ENCODE measurements around the gene CD209. TPM values are rescaled to one million over a fixed set of nuclear protein-coding genes. Genes with fewer than 3 reads are reported as not detected.

Gene CD209
- total RNA-seq, 5 donors from 2014 or later (not counting 1 experiment from before 2014, with no cell fraction given): 0.07 TPM; not detected in 4

DNA sequence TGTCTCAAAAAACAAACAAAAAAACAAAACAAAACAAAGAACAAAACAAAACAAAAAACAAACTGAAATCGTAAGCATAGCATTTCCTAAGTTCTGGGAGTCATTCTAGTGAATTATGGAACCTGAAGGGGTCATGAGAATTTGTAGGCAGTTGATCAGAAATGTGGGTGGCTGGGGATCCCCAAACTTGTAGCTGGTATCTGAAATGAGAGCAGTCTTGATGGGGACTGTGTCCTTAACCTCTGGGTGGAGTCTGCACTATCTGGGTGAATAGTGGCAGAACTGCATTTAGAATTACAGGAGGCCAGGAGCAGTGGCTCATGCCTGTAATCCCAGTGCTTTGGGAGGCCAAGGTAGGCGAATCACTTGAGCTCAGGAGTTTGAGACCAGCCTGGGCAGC, 21.5 kb downstream of the CD209 start:
- ChIA-PET POLR2A (no interaction called here), CTCF (no interaction called here)
- H3K36me3 Mint-ChIP-seq: no peaks in the 10 kb centered on the region
- H3K4me1 Mint-ChIP-seq: peaks cover 14 to 20% (median 19%) of the 10 kb centered on the region in 3 donors
- Histone ChIP-seq H3K27ac (ENCODE audit: low read length) (no peak overlapping the region), H3K36me3 (ENCODE audit: control insufficient read depth in 2 of 2, extremely low read depth in 1 of 2, insufficient read depth in 1 of 2, low read length in 1 of 2) (no peaks in the 10 kb centered on the region), H3K27me3 (replicated peaks in 1 of 2; ENCODE audit: control insufficient read depth in 2 of 2, extremely low read depth in 1 of 2, insufficient read depth in 2 of 2, low read length in 1 of 2) (peaks cover 10 to 38% of the 10 kb centered on the region in 2 experiments), H3K9me3 (no peaks in the 10 kb centered on the region), H3K4me1 (ENCODE audit: control insufficient read depth in 1 of 2, extremely low read depth in 1 of 2, insufficient read depth in 2 of 2, low read length in 2 of 2) (peaks cover 0 to 19% of the 10 kb centered on the region in 2 experiments), H3K4me3 (ENCODE audit: control insufficient read depth in 1 of 2, extremely low read depth in 1 of 2, low read length in 1 of 2) (no peak overlapping the region)
- H3K27me3 Mint-ChIP-seq: peaks cover 25 to 34% of the 10 kb centered on the region in 2 donors
- no peak for ATAC-seq (replicated peaks in 1 of 4)
- 80% methylated on average over 2 of the region's 2 CpGs for WGBS (ENCODE audit: insufficient coverage)
- no peak overlapping the region for H3K4me3 Mint-ChIP-seq
- H3K9me3 Mint-ChIP-seq: no peaks in the 10 kb centered on the region
- H3K27ac Mint-ChIP-seq: no peak overlapping the region
- DNase-seq: no peak

DNA sequence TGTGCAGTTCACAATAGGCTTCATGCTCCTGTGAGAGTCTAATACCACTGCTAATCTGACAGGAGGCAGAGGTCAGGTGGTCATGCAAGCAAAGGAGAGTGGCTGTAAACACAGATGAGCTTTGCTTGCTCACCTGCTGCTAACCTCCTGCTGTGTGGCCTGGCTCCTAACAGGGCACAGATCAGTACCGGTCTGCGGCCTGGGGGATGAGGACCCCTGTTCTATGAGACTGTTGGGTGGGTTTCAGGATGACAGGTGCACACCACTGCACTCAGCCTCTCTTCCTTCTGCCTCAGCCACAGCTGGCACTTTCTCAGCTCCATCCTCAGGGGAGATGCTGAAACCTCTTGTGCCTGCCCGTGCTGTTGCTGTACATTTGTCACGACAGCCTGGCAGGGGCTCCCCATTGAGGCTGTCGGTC, 25.1 kb downstream of the CD209 start:
- ChIA-PET CTCF (no interaction called here), POLR2A (interaction anchor here in 1 of 2 donors (0.6 kb wide), 1 partner anchor 454 kb away, joined by 3 read pairs; no protein-coding TSS in a partner anchor)
- no peak for DNase-seq
- Histone ChIP-seq H3K36me3 (ENCODE audit: control insufficient read depth in 2 of 2, extremely low read depth in 1 of 2, insufficient read depth in 1 of 2, low read length in 1 of 2) (no peaks in the 10 kb centered on the region), H3K9me3 (no peaks in the 10 kb centered on the region), H3K27ac (ENCODE audit: low read length) (no peak overlapping the region), H3K27me3 (replicated peaks in 1 of 2; ENCODE audit: control insufficient read depth in 2 of 2, extremely low read depth in 1 of 2, insufficient read depth in 2 of 2, low read length in 1 of 2) (peaks cover 0 to 10% of the 10 kb centered on the region in 2 experiments), H3K4me1 (ENCODE audit: control insufficient read depth in 1 of 2, extremely low read depth in 1 of 2, insufficient read depth in 2 of 2, low read length in 2 of 2) (peaks cover 0 to 16% of the 10 kb centered on the region in 2 experiments), H3K4me3 (ENCODE audit: control insufficient read depth in 1 of 2, extremely low read depth in 1 of 2, low read length in 1 of 2) (no peak overlapping the region)
- H3K4me3 Mint-ChIP-seq: no peak overlapping the region
- WGBS (ENCODE audit: insufficient coverage): 80% methylated on average over 3 of the region's 5 CpGs
- no peak for ATAC-seq (replicated peaks in 1 of 4)
- H3K9me3 Mint-ChIP-seq: no peaks in the 10 kb centered on the region
- H3K27ac Mint-ChIP-seq: no peak overlapping the region
- H3K27me3 Mint-ChIP-seq: peaks cover 1 to 2% of the 10 kb centered on the region in 2 donors
- H3K36me3 Mint-ChIP-seq: no peaks in the 10 kb centered on the region
- H3K4me1 Mint-ChIP-seq: peaks cover 6 to 8% (median 8%) of the 10 kb centered on the region in 3 donors

DNA sequence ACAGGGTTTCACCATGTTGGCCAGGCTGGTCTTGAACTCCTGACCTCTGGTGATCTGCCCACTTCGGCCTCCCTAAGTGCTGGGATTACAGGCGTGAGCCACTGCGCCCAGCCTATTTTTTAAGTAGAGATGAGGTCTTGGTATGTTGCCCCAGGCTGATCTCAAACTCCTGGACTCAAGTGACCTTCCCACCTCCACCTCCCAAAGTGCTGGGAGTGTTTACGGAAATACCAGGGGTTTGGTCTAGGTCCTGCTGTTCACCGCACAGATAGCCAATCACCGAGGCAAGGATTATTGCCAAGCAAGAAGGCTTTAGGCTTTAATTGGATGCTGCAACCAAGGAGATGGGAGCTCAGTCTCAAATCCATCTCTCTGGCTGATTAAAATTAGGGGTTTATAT, 27.0 kb downstream of the CD209 start:
- Histone ChIP-seq H3K36me3 (ENCODE audit: control insufficient read depth in 2 of 2, extremely low read depth in 1 of 2, insufficient read depth in 1 of 2, low read length in 1 of 2) (no peaks in the 10 kb centered on the region), H3K4me1 (ENCODE audit: control insufficient read depth in 1 of 2, extremely low read depth in 1 of 2, insufficient read depth in 2 of 2, low read length in 2 of 2) (peaks cover 0 to 16% of the 10 kb centered on the region in 2 experiments), H3K4me3 (ENCODE audit: control insufficient read depth in 1 of 2, extremely low read depth in 1 of 2, low read length in 1 of 2) (no peak overlapping the region), H3K27me3 (replicated peaks in 1 of 2; ENCODE audit: control insufficient read depth in 2 of 2, extremely low read depth in 1 of 2, insufficient read depth in 2 of 2, low read length in 1 of 2) (peaks cover 0 to 8% of the 10 kb centered on the region in 2 experiments), H3K27ac (ENCODE audit: low read length) (no peak overlapping the region), H3K9me3 (no peaks in the 10 kb centered on the region)
- Mint-ChIP-seq H3K4me1 (peaks cover 6 to 9% (median 8%) of the 10 kb centered on the region in 3 donors), H3K4me3 (no peak overlapping the region), H3K9me3 (peaks cover 0 to 4% (median 4%) of the 10 kb centered on the region in 3 donors), H3K36me3 (no peaks in the 10 kb centered on the region), H3K27ac (no peak overlapping the region), H3K27me3 (peaks cover 0 to 2% of the 10 kb centered on the region in 2 donors)
- no peak for DNase-seq
- no CpG with 5 or more reads among the region's 6 CpGs for WGBS (ENCODE audit: insufficient coverage)
- ChIA-PET CTCF (no interaction called here), POLR2A (no interaction called here)
- ATAC-seq (replicated peaks in 1 of 4): no peak

DNA sequence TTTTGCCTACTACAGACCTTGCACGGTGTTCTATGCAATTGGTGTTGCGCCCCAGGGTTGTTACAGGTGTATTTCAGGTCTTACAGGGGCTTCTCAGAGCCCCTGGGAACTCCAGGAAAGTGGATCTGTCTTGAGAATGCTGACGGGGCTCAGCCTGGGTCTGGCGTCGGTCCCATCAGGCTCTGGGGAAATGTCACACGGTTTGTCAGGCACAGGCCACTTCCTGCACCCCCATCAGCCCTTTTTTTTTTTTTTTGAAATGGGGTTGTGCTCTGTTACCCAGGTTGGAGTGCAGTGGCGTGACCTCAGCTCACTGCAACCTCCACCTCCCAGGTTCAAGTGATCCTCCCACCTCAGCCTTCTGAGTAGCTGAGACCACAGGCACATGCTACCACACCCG, 28.7 kb downstream of the CD209 start:
- no peaks in the 10 kb centered on the region for H3K36me3 Mint-ChIP-seq
- ChIA-PET POLR2A (no interaction called here), CTCF (no interaction called here)
- WGBS (ENCODE audit: insufficient coverage): 80% methylated on average over 3 of the region's 8 CpGs
- H3K27me3 Mint-ChIP-seq: no peaks in the 10 kb centered on the region
- peaks cover 6 to 14% (median 8%) of the 10 kb centered on the region in 3 donors for H3K4me1 Mint-ChIP-seq
- DNase-seq (peak in 10 of 35 experiments; percentile 6 to 45 (median 12)), ATAC-seq (replicated peaks in 1 of 4) (peak in 2 of 4 experiments; percentile 53 to 68)
- H3K4me3 ChIP-seq (ENCODE audit: control insufficient read depth in 1 of 2, extremely low read depth in 1 of 2, low read length in 1 of 2): no peak overlapping the region
- no peaks in the 10 kb centered on the region for H3K36me3 ChIP-seq (ENCODE audit: control insufficient read depth in 2 of 2, extremely low read depth in 1 of 2, insufficient read depth in 1 of 2, low read length in 1 of 2)
- peaks cover 0 to 16% of the 10 kb centered on the region in 2 experiments for H3K4me1 ChIP-seq (ENCODE audit: control insufficient read depth in 1 of 2, extremely low read depth in 1 of 2, insufficient read depth in 2 of 2, low read length in 2 of 2)
- no peak overlapping the region for H3K27ac ChIP-seq (ENCODE audit: low read length)
- H3K9me3 Mint-ChIP-seq: peaks cover 0 to 4% (median 4%) of the 10 kb centered on the region in 3 donors
- peak overlapping the region in 2 of 3 donors; percentile 13 to 43 for H3K4me3 Mint-ChIP-seq
- peaks cover 0 to 8% of the 10 kb centered on the region in 2 experiments for H3K27me3 ChIP-seq (replicated peaks in 1 of 2; ENCODE audit: control insufficient read depth in 2 of 2, extremely low read depth in 1 of 2, insufficient read depth in 2 of 2, low read length in 1 of 2)
- no peaks in the 10 kb centered on the region for H3K9me3 ChIP-seq
- peak overlapping the region in 1 of 2 donors; percentile 52 for H3K27ac Mint-ChIP-seq

GRCh38 chr19:7716762-7717161, 30.6 kb downstream of the CD209 start:
- DNase-seq (no peak), ATAC-seq (replicated peaks in 1 of 4) (no peak)
- Histone ChIP-seq H3K4me3 (ENCODE audit: control insufficient read depth in 1 of 2, extremely low read depth in 1 of 2, low read length in 1 of 2) (no peak overlapping the region), H3K4me1 (ENCODE audit: control insufficient read depth in 1 of 2, extremely low read depth in 1 of 2, insufficient read depth in 2 of 2, low read length in 2 of 2) (peaks cover 0 to 16% of the 10 kb centered on the region in 2 experiments), H3K27ac (ENCODE audit: low read length) (no peak overlapping the region), H3K36me3 (ENCODE audit: control insufficient read depth in 2 of 2, extremely low read depth in 1 of 2, insufficient read depth in 1 of 2, low read length in 1 of 2) (no peaks in the 10 kb centered on the region), H3K27me3 (replicated peaks in 1 of 2; ENCODE audit: control insufficient read depth in 2 of 2, extremely low read depth in 1 of 2, insufficient read depth in 2 of 2, low read length in 1 of 2) (peaks cover 0 to 4% of the 10 kb centered on the region in 2 experiments), H3K9me3 (no peaks in the 10 kb centered on the region)
- Mint-ChIP-seq H3K9me3 (peaks cover 0 to 4% (median 4%) of the 10 kb centered on the region in 3 donors), H3K4me1 (peaks cover 6 to 14% (median 8%) of the 10 kb centered on the region in 3 donors), H3K27me3 (no peaks in the 10 kb centered on the region), H3K27ac (no peak overlapping the region), H3K4me3 (no peak overlapping the region), H3K36me3 (no peaks in the 10 kb centered on the region)
- no CpG with 5 or more reads among the region's 1 CpG for WGBS (ENCODE audit: insufficient coverage)
- CTCF ChIA-PET: no interaction called here
- POLR2A ChIA-PET: no interaction called here

- Histone ChIP-seq H3K27me3 (replicated peaks in 1 of 2; ENCODE audit: control insufficient read depth in 2 of 2, extremely low read depth in 1 of 2, insufficient read depth in 2 of 2, low read length in 1 of 2) (peaks cover 0 to 4% of the 10 kb centered on the region in 2 experiments), H3K27ac (ENCODE audit: low read length) (no peak overlapping the region), H3K9me3 (no peaks in the 10 kb centered on the region), H3K4me3 (ENCODE audit: control insufficient read depth in 1 of 2, extremely low read depth in 1 of 2, low read length in 1 of 2) (no peak overlapping the region), H3K4me1 (ENCODE audit: control insufficient read depth in 1 of 2, extremely low read depth in 1 of 2, insufficient read depth in 2 of 2, low read length in 2 of 2) (peaks cover 0 to 16% of the 10 kb centered on the region in 2 experiments), H3K36me3 (ENCODE audit: control insufficient read depth in 2 of 2, extremely low read depth in 1 of 2, insufficient read depth in 1 of 2, low read length in 1 of 2) (no peaks in the 10 kb centered on the region)
- WGBS (ENCODE audit: insufficient coverage): no CpG with 5 or more reads among the region's 1 CpG
- CTCF ChIA-PET: no interaction called here
- DNase-seq: no peak
- Mint-ChIP-seq H3K9me3 (peaks cover 0 to 4% (median 4%) of the 10 kb centered on the region in 3 donors), H3K4me3 (no peak overlapping the region), H3K4me1 (peaks cover 6 to 15% (median 11%) of the 10 kb centered on the region in 3 donors), H3K36me3 (no peaks in the 10 kb centered on the region), H3K27ac (no peak overlapping the region), H3K27me3 (no peaks in the 10 kb centered on the region)
- POLR2A ChIA-PET: no interaction called here
- no peak for ATAC-seq (replicated peaks in 1 of 4)
These were observed 31.7 kb downstream of the CD209 start for GRCh38 chr19:7715671-7716070.

Data from T-cell (primary cell).